HepG2 (cell line): Measurements from ENCODE around the gene SHLD1. TPM values are rescaled to one million over a fixed set of nuclear protein-coding genes. Genes with fewer than 3 reads are reported as not detected.
A peak's percentile ranks its signal among the peaks of the same experiment; 100 is the strongest.

Experiments used
- CBFB ChIP-seq: sonication (generic); formaldehyde crosslinking; IDR thresholded peaks from 2 replicates; pipeline ENCODE4 v1.4.0; 2020; ENCODE audit warnings: missing genetic modification reagents
- CBX1 ChIP-seq: IDR thresholded peaks from one replicate; pipeline ENCODE4 v1.6.1; 2016; ENCODE audit warnings: antibody characterized with exemption, low read depth
- MAF1 ChIP-seq: sonication (generic); formaldehyde crosslinking; IDR thresholded peaks from 2 replicates; pipeline ENCODE4 v1.5.0; 2020; ENCODE audit warnings: missing genetic modification reagents, borderline replicate concordance
- MTA3 ChIP-seq: sonication (generic); formaldehyde crosslinking; IDR thresholded peaks from 2 replicates; pipeline ENCODE4 v1.4.0; 2020; ENCODE audit warnings: missing genetic modification reagents
- MXI1 ChIP-seq: IDR thresholded peaks from 3 replicates; pipeline ENCODE4 v1.6.1; 2012; ENCODE audit warnings: low read depth, low read length, inconsistent platforms, borderline replicate concordance
- NPAS2 ChIP-seq: sonication (generic); formaldehyde crosslinking; IDR thresholded peaks from 2 replicates; pipeline ENCODE4 v1.8.0; 2022; ENCODE audit warnings: mild to moderate bottlenecking, missing genetic modification reagents, borderline replicate concordance
- RFX1 ChIP-seq: fragments of 450-650 bp; IDR thresholded peaks from 2 replicates; pipeline ENCODE4 v1.6.1; 2017
- RNF2 ChIP-seq: fragments of 450-650 bp; conservative IDR thresholded peaks from 2 replicates; pipeline ENCODE4 v1.6.1; 2016; ENCODE audit warnings: low read depth
- ZC3H4 ChIP-seq: sonication (generic); formaldehyde crosslinking; IDR thresholded peaks from 2 replicates; pipeline ENCODE4 v1.4.0; 2020; ENCODE audit warnings: missing genetic modification reagents, borderline replicate concordance
- ZMAT3 ChIP-seq: sonication (generic); formaldehyde crosslinking; conservative IDR thresholded peaks from 2 replicates; pipeline ENCODE4 v1.7.0; 2021; ENCODE audit warnings: missing genetic modification reagents
- ZNF7 ChIP-seq: IDR thresholded peaks from 2 replicates; pipeline ENCODE4 v1.6.1; 2016; ENCODE audit warnings: missing biosample characterization, missing genetic modification reagents
- ZNF850 ChIP-seq: sonication (generic); formaldehyde crosslinking; conservative IDR thresholded peaks from 2 replicates; pipeline ENCODE4 v1.9.0; 2021; ENCODE audit warnings: mild to moderate bottlenecking, missing genetic modification reagents
- polyA plus RNA-seq, 8 experiments: library from polyadenylated mRNA; depleted of rRNA in 3 of 8; stranded (reverse) in 7 of 8; unstranded in 1 of 8; fragments of >200 nt; fragmentation: Illumina TruSeq in 4 of 8; extraction: Trizol in 4 of 8; gene quantifications; 2 replicates each; pipeline versions ENCODE4 v1.2.1 to v1.2.3, GENCODE V29; 2011 to 2016; ENCODE audit warnings: low read depth in 4 of 8, missing spikeins in 1 of 8, mixed read lengths in 1 of 8; ENCODE audit not compliant: insufficient read depth in 1 of 8
- total RNA-seq, 5 experiments: library from RNA; depleted of rRNA; stranded (reverse); fragments of >200 nt; fragmentation: Illumina TruSeq; extraction: Trizol; gene quantifications; 2 replicates each; pipeline ENCODE4 v1.2.3, GENCODE V29; 2016; ENCODE audit warnings: low read depth in 1 of 5
- TF ChIP-seq, protein P1 (sequence below): sonication (generic); formaldehyde crosslinking; IDR thresholded peaks from 2 replicates; pipeline ENCODE4 v1.8.0; 2022; ENCODE audit warnings: missing genetic modification reagents, mild to moderate bottlenecking, borderline replicate concordance
- TF ChIP-seq, protein P2 (sequence below), 2 experiments: sonication (generic) in 1 of 2; formaldehyde crosslinking in 1 of 2; IDR thresholded peaks; 2 replicates each; pipeline versions ENCODE4 v1.6.1 to v1.9.0; 2014 to 2022; ENCODE audit warnings: antibody characterized with exemption in 1 of 2, borderline replicate concordance in 1 of 2, inconsistent platforms in 1 of 2, low read depth in 1 of 2, missing genetic modification reagents in 1 of 2
- TF ChIP-seq, protein P3 (sequence below): sonication (generic); formaldehyde crosslinking; IDR thresholded peaks from 2 replicates; pipeline ENCODE4 v1.4.0; 2020; ENCODE audit warnings: missing genetic modification reagents
- TF ChIP-seq, protein P4 (sequence below): sonication (generic); formaldehyde crosslinking; IDR thresholded peaks from 2 replicates; pipeline ENCODE4 v1.4.0; 2020; ENCODE audit warnings: missing genetic modification reagents

SHLD1 gene
- total and polyA plus RNA-seq, 2 of the 13 experiments (the other 11 are each of a cell fraction or from before 2014, with no cell fraction given): 8.9 to 10.0 TPM

DNA sequence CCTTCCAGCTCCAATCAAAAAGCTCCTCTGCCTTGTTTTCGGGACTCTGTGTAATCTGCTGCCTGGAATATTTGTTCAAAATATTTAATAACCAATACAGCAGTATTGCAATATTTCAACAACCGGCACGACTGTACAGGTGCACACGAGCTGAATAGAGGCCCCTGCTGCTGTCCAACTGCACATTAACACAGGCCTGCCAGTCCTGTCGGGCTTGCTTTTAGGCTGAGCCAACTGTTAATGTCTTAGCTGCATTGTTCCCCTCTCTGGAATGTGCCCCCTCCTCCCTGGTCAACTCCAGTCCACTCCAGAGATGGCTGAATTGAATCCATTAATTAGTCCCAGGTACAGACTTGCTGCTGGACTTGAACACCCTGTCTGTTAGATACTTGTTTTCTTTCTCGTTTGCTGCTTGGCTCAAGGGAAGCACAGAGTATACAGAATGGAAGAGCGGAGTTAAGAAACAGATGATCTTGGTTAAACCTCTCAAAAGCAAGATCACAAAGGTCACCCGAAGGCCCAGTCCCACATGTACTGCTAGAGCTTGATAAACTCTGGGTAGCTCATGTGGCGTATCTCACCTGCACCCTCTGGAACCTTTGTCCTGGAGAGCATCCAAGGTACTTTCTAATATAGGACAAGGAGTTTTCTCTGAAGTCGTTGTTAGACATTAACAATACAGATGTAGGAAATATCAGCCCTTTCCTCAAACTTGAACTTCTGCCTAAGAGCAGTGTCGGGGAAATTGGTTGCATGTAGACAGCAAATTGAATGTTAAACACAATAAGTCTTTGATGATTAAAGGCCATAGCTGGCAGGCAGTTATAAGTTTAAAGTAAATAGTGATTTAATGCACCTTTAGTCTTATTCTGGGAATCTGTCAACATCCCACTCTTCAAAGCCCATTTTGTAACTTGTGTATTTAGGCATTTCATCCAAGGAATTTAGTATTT is 31.9 kb downstream of the SHLD1 start (continued):
- TF ChIP-seq, protein P1, sequence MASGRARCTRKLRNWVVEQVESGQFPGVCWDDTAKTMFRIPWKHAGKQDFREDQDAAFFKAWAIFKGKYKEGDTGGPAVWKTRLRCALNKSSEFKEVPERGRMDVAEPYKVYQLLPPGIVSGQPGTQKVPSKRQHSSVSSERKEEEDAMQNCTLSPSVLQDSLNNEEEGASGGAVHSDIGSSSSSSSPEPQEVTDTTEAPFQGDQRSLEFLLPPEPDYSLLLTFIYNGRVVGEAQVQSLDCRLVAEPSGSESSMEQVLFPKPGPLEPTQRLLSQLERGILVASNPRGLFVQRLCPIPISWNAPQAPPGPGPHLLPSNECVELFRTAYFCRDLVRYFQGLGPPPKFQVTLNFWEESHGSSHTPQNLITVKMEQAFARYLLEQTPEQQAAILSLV (CRISPR knock-in tag): 0 out of 2 replicates have a peak, but pooled peaks have one; percentile 48
- TF ChIP-seq ZC3H4 (CRISPR knock-in tag): no peak
- TF ChIP-seq, protein P2, sequence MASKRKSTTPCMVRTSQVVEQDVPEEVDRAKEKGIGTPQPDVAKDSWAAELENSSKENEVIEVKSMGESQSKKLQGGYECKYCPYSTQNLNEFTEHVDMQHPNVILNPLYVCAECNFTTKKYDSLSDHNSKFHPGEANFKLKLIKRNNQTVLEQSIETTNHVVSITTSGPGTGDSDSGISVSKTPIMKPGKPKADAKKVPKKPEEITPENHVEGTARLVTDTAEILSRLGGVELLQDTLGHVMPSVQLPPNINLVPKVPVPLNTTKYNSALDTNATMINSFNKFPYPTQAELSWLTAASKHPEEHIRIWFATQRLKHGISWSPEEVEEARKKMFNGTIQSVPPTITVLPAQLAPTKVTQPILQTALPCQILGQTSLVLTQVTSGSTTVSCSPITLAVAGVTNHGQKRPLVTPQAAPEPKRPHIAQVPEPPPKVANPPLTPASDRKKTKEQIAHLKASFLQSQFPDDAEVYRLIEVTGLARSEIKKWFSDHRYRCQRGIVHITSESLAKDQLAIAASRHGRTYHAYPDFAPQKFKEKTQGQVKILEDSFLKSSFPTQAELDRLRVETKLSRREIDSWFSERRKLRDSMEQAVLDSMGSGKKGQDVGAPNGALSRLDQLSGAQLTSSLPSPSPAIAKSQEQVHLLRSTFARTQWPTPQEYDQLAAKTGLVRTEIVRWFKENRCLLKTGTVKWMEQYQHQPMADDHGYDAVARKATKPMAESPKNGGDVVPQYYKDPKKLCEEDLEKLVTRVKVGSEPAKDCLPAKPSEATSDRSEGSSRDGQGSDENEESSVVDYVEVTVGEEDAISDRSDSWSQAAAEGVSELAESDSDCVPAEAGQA (IDR thresholded peaks at IDR 0.05; ENCODE audit: low read depth): no peak
- TF ChIP-seq, protein P2 (CRISPR knock-in tag; IDR thresholded peaks at IDR 0.05; ENCODE audit: borderline replicate concordance): no peak
- no peak; the same call in 1 of the 2 replicates for TF ChIP-seq ZNF7 (CRISPR knock-in tag)
- no peak for TF ChIP-seq ZNF850 (CRISPR knock-in tag)
- TF ChIP-seq RNF2: no peak
- TF ChIP-seq ZMAT3: no peak
- no peak for TF ChIP-seq CBX1
- TF ChIP-seq MTA3 (CRISPR knock-in tag): no peak
- TF ChIP-seq RFX1: no peak
- no peak for TF ChIP-seq NPAS2
- no peak for TF ChIP-seq CBFB
- no peak for TF ChIP-seq MAF1 (CRISPR knock-in tag)
- TF ChIP-seq, protein P3, sequence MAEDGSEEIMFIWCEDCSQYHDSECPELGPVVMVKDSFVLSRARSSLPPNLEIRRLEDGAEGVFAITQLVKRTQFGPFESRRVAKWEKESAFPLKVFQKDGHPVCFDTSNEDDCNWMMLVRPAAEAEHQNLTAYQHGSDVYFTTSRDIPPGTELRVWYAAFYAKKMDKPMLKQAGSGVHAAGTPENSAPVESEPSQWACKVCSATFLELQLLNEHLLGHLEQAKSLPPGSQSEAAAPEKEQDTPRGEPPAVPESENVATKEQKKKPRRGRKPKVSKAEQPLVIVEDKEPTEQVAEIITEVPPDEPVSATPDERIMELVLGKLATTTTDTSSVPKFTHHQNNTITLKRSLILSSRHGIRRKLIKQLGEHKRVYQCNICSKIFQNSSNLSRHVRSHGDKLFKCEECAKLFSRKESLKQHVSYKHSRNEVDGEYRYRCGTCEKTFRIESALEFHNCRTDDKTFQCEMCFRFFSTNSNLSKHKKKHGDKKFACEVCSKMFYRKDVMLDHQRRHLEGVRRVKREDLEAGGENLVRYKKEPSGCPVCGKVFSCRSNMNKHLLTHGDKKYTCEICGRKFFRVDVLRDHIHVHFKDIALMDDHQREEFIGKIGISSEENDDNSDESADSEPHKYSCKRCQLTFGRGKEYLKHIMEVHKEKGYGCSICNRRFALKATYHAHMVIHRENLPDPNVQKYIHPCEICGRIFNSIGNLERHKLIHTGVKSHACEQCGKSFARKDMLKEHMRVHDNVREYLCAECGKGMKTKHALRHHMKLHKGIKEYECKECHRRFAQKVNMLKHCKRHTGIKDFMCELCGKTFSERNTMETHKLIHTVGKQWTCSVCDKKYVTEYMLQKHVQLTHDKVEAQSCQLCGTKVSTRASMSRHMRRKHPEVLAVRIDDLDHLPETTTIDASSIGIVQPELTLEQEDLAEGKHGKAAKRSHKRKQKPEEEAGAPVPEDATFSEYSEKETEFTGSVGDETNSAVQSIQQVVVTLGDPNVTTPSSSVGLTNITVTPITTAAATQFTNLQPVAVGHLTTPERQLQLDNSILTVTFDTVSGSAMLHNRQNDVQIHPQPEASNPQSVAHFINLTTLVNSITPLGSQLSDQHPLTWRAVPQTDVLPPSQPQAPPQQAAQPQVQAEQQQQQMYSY (CRISPR knock-in tag): no peak
- no peak; the same call in 2 of the 3 replicates for TF ChIP-seq MXI1
- TF ChIP-seq, protein P4, sequence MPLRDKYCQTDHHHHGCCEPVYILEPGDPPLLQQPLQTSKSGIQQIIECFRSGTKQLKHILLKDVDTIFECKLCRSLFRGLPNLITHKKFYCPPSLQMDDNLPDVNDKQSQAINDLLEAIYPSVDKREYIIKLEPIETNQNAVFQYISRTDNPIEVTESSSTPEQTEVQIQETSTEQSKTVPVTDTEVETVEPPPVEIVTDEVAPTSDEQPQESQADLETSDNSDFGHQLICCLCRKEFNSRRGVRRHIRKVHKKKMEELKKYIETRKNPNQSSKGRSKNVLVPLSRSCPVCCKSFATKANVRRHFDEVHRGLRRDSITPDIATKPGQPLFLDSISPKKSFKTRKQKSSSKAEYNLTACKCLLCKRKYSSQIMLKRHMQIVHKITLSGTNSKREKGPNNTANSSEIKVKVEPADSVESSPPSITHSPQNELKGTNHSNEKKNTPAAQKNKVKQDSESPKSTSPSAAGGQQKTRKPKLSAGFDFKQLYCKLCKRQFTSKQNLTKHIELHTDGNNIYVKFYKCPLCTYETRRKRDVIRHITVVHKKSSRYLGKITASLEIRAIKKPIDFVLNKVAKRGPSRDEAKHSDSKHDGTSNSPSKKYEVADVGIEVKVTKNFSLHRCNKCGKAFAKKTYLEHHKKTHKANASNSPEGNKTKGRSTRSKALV: no peak
